ENCODE results near the gene HS6ST3. TPM values are rescaled to one million over a fixed set of nuclear protein-coding genes. Genes with fewer than 3 reads are reported as not detected.

The HS6ST3 gene
- total and polyA plus RNA-seq, 9 of the 15 experiments (the other 6 are each of a cell fraction or from before 2014, with no cell fraction given): not detected

GRCh38 chr13:96816874-96817273 is 727.0 kb downstream of the HS6ST3 start (continued):
- TF ChIP-seq, protein P1, sequence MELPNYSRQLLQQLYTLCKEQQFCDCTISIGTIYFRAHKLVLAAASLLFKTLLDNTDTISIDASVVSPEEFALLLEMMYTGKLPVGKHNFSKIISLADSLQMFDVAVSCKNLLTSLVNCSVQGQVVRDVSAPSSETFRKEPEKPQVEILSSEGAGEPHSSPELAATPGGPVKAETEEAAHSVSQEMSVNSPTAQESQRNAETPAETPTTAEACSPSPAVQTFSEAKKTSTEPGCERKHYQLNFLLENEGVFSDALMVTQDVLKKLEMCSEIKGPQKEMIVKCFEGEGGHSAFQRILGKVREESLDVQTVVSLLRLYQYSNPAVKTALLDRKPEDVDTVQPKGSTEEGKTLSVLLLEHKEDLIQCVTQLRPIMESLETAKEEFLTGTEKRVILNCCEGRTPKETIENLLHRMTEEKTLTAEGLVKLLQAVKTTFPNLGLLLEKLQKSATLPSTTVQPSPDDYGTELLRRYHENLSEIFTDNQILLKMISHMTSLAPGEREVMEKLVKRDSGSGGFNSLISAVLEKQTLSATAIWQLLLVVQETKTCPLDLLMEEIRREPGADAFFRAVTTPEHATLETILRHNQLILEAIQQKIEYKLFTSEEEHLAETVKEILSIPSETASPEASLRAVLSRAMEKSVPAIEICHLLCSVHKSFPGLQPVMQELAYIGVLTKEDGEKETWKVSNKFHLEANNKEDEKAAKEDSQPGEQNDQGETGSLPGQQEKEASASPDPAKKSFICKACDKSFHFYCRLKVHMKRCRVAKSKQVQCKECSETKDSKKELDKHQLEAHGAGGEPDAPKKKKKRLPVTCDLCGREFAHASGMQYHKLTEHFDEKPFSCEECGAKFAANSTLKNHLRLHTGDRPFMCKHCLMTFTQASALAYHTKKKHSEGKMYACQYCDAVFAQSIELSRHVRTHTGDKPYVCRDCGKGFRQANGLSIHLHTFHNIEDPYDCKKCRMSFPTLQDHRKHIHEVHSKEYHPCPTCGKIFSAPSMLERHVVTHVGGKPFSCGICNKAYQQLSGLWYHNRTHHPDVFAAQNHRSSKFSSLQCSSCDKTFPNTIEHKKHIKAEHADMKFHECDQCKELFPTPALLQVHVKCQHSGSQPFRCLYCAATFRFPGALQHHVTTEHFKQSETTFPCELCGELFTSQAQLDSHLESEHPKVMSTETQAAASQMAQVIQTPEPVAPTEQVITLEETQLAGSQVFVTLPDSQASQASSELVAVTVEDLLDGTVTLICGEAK (IDR thresholded peaks at IDR 0.05): no peak
- TF ChIP-seq, protein P1 (CRISPR knock-in tag; IDR thresholded peaks at IDR 0.05): no peak
- TF ChIP-seq, protein P2, sequence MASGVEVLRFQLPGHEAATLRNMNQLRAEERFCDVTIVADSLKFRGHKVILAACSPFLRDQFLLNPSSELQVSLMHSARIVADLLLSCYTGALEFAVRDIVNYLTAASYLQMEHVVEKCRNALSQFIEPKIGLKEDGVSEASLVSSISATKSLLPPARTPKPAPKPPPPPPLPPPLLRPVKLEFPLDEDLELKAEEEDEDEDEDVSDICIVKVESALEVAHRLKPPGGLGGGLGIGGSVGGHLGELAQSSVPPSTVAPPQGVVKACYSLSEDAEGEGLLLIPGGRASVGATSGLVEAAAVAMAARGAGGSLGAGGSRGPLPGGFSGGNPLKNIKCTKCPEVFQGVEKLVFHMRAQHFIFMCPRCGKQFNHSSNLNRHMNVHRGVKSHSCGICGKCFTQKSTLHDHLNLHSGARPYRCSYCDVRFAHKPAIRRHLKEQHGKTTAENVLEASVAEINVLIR (CRISPR knock-in tag; IDR thresholded peaks at IDR 0.05): no peak
- TF ChIP-seq ZNF134 (CRISPR knock-in tag; conservative IDR thresholded peaks at IDR 0.05): no peak
- no peak for TF ChIP-seq MIER1 (IDR thresholded peaks at IDR 0.05; ENCODE audit: low read depth)
- TF ChIP-seq XRCC3 (IDR thresholded peaks at IDR 0.05): no peak
- no peak for TF ChIP-seq ZNF668 (CRISPR knock-in tag; IDR thresholded peaks at IDR 0.05)
- TF ChIP-seq SREBF2 (CRISPR knock-in tag; IDR thresholded peaks at IDR 0.05): no peak
- no peak for TF ChIP-seq NCOA6 (IDR thresholded peaks at IDR 0.05)
- TF ChIP-seq TAF15 (IDR thresholded peaks at IDR 0.05; ENCODE audit: low read depth, low read length): no peak
- no peak for TF ChIP-seq SMAD1 (IDR thresholded peaks at IDR 0.05; ENCODE audit: low read depth, low read length, partially characterized antibody)
